Measurements from ENCODE around the gene NOTO.

- TF ChIP-seq, protein P1, sequence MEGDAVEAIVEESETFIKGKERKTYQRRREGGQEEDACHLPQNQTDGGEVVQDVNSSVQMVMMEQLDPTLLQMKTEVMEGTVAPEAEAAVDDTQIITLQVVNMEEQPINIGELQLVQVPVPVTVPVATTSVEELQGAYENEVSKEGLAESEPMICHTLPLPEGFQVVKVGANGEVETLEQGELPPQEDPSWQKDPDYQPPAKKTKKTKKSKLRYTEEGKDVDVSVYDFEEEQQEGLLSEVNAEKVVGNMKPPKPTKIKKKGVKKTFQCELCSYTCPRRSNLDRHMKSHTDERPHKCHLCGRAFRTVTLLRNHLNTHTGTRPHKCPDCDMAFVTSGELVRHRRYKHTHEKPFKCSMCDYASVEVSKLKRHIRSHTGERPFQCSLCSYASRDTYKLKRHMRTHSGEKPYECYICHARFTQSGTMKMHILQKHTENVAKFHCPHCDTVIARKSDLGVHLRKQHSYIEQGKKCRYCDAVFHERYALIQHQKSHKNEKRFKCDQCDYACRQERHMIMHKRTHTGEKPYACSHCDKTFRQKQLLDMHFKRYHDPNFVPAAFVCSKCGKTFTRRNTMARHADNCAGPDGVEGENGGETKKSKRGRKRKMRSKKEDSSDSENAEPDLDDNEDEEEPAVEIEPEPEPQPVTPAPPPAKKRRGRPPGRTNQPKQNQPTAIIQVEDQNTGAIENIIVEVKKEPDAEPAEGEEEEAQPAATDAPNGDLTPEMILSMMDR (IDR thresholded peaks at IDR 0.05), result no peak
- no peak for TF ChIP-seq EZH2 (IDR thresholded peaks at IDR 0.05; ENCODE audit: borderline replicate concordance, insufficient read depth, low read depth, low read length, poor library complexity, severe bottlenecking)
Observed at GRCh38 chr2:73187549-73187948, 14.8 kb upstream of the NOTO start.

All from B cell (primary cell).